HEK293 (cell line): Measurements from ENCODE around the gene MAF.

Experiments used
- HOXA7 ChIP-seq: sonication (generic); formaldehyde crosslinking; IDR thresholded peaks from 2 replicates; pipeline ENCODE4 v1.8.1; 2022; ENCODE audit warnings: missing genetic modification reagents, borderline replicate concordance
- KLF16 ChIP-seq: fragments of 450-650 bp; formaldehyde crosslinking; IDR thresholded peaks from 2 replicates; pipeline ENCODE4 v1.5.1; 2017; ENCODE audit warnings: missing biosample characterization, missing genetic modification characterization
- MEIS1 ChIP-seq: sonication (generic); formaldehyde crosslinking; IDR thresholded peaks from 2 replicates; pipeline ENCODE4 v1.8.1; 2022; ENCODE audit warnings: missing genetic modification reagents, mild to moderate bottlenecking, borderline replicate concordance
- SALL2 ChIP-seq: fragments of 450-650 bp; formaldehyde crosslinking; IDR thresholded peaks from 2 replicates; pipeline ENCODE4 v1.5.0; 2017; ENCODE audit warnings: missing biosample characterization, mild to moderate bottlenecking, missing genetic modification characterization, borderline replicate concordance
- SP2 ChIP-seq: fragments of 450-650 bp; formaldehyde crosslinking; IDR thresholded peaks from 2 replicates; pipeline ENCODE4 v1.5.1; 2016; ENCODE audit warnings: missing biosample characterization, missing genetic modification characterization
- YY1 ChIP-seq: fragments of 450-650 bp; formaldehyde crosslinking; IDR thresholded peaks from 2 replicates; pipeline ENCODE4 v1.5.1; 2018; ENCODE audit warnings: missing biosample characterization, missing genetic modification characterization
- ZIC2 ChIP-seq: fragments of 450-650 bp; formaldehyde crosslinking; IDR thresholded peaks from 2 replicates; pipeline ENCODE4 v1.5.1; 2016; ENCODE audit warnings: missing biosample characterization, missing genetic modification characterization
- ZNF114 ChIP-seq: fragments of 450-650 bp; formaldehyde crosslinking; IDR thresholded peaks from 2 replicates; pipeline ENCODE4 v1.5.0; 2017; ENCODE audit warnings: missing biosample characterization, missing genetic modification characterization
- ZNF138 ChIP-seq: fragments of 450-650 bp; formaldehyde crosslinking; IDR thresholded peaks from 2 replicates; pipeline ENCODE4 v1.5.1; 2016; ENCODE audit warnings: missing biosample characterization, missing genetic modification characterization, borderline replicate concordance
- ZNF146 ChIP-seq: fragments of 450-650 bp; formaldehyde crosslinking; IDR thresholded peaks from 2 replicates; pipeline ENCODE4 v1.5.1; 2016; ENCODE audit warnings: missing biosample characterization, missing genetic modification characterization
- ZNF596 ChIP-seq: fragments of 450-650 bp; IDR thresholded peaks from 2 replicates; pipeline ENCODE4 v1.5.0; 2018; ENCODE audit warnings: missing biosample characterization, mild to moderate bottlenecking, missing genetic modification characterization, moderate library complexity
- ZXDB ChIP-seq: fragments of 450-650 bp; formaldehyde crosslinking; IDR thresholded peaks from 2 replicates; pipeline ENCODE4 v1.5.1; 2016; ENCODE audit warnings: missing biosample characterization, missing genetic modification characterization
- TF ChIP-seq, protein P1 (sequence below): fragments of 450-650 bp; formaldehyde crosslinking; IDR thresholded peaks from 2 replicates; pipeline ENCODE4 v1.5.1; 2016; ENCODE audit warnings: missing biosample characterization, missing genetic modification characterization

DNA sequence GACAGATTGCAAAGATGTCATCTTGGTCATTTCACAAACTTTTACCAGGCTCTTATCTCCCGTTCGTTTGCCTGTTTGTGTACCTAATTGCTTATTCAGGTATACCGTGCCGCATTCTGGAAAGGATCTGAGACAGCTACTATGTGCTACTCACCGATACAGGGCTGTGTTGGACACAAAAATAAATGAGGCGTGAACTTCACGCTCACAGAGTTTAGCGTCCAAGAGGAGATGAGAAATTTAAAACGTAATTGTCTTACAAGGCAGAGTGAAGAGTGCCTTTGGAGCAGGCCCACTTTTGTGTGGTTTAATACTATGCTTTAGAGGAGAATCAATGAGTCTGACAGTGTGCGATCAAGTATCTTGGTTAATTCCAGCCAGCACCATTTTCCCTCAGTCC is 26.7 kb downstream of the MAF start:
- TF ChIP-seq SP2 (no peak), YY1 (tag by site-specific recombination) (no peak), HOXA7 (CRISPR knock-in tag) (no peak), SALL2 (tag by site-specific recombination) (no peak), ZNF596 (tag by site-specific recombination) (no peak), MEIS1 (CRISPR knock-in tag) (no peak), ZXDB (no peak), ZIC2 (tag by site-specific recombination) (no peak), ZNF114 (tag by site-specific recombination) (no peak), ZNF146 (tag by site-specific recombination) (no peak), ZNF138 (tag by site-specific recombination) (no peak), KLF16 (tag by site-specific recombination) (no peak)
- TF ChIP-seq, protein P1, sequence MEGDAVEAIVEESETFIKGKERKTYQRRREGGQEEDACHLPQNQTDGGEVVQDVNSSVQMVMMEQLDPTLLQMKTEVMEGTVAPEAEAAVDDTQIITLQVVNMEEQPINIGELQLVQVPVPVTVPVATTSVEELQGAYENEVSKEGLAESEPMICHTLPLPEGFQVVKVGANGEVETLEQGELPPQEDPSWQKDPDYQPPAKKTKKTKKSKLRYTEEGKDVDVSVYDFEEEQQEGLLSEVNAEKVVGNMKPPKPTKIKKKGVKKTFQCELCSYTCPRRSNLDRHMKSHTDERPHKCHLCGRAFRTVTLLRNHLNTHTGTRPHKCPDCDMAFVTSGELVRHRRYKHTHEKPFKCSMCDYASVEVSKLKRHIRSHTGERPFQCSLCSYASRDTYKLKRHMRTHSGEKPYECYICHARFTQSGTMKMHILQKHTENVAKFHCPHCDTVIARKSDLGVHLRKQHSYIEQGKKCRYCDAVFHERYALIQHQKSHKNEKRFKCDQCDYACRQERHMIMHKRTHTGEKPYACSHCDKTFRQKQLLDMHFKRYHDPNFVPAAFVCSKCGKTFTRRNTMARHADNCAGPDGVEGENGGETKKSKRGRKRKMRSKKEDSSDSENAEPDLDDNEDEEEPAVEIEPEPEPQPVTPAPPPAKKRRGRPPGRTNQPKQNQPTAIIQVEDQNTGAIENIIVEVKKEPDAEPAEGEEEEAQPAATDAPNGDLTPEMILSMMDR (tag by site-specific recombination), result no peak
